T-cell (primary cell): ENCODE data around the gene SFRP4. TPM values are rescaled to one million over a fixed set of nuclear protein-coding genes. Genes with fewer than 3 reads are reported as not detected.
A peak's percentile ranks its signal among the peaks of the same experiment; 100 is the strongest.

ENCODE experiments used
- ATAC-seq, 4 experiments: fragments of 200-7000 bp in 3 of 4; fragments of 150-1000 bp in 1 of 4; cut with Tn5 transposase; replicated peaks in 1 of 4; 1 replicate in 3 of 4; 2 replicates in 1 of 4; pipeline ENCODE4 v1.10.0; 2021; ENCODE audit warnings: moderate library complexity in 3 of 4, mild to moderate bottlenecking in 2 of 4, moderate number of reproducible peaks in 1 of 4
- CTCF ChIA-PET, 2 donors: fragments of 300-600 bp; sonication (Branson Sonifier 250); formaldehyde crosslinking; loops; one replicate each; lab custom pipeline; 2022; ENCODE audit warnings: antibody characterized with exemption in 2 of 2; lab: Charles Lee
- POLR2A ChIA-PET, 2 donors: fragments of 300-600 bp; sonication (Branson Sonifier 250); formaldehyde crosslinking; loops; one replicate each; lab custom pipeline; 2022; ENCODE audit warnings: antibody characterized with exemption in 2 of 2; lab: Charles Lee
- DNase-seq, 35 experiments: peaks; one replicate each; pipeline versions ENCODE4 v3.0.0 to v3.0.0-alpha.2; 2013 to 2023
- H3K27ac ChIP-seq: one replicate; pipeline ENCODE4 v1.5.1; 2013; ENCODE audit warnings: low read length
- H3K27me3 ChIP-seq, 2 experiments: replicated peaks in 1 of 2; 1 replicate in 1 of 2; 2 replicates in 1 of 2; pipeline versions ENCODE4 v1.6.1 to v1.7.0; 2013; ENCODE audit warnings: low read length in 1 of 2, mixed read lengths in 1 of 2; ENCODE audit not compliant: control insufficient read depth in 2 of 2, insufficient read depth in 2 of 2; ENCODE audit errors: extremely low read depth in 1 of 2
- H3K36me3 ChIP-seq, 2 donors: 1 replicate in 1 of 2; 2 replicates in 1 of 2; pipeline versions ENCODE4 v1.6.1 to v1.7.0; 2013; ENCODE audit warnings: low read length in 1 of 2; ENCODE audit not compliant: control insufficient read depth in 2 of 2, insufficient read depth in 1 of 2; ENCODE audit errors: extremely low read depth in 1 of 2
- H3K4me1 ChIP-seq, 2 experiments: 1 replicate in 1 of 2; 2 replicates in 1 of 2; pipeline versions ENCODE4 v1.6.1 to v1.7.0; 2013; ENCODE audit warnings: low read length in 2 of 2, mixed read lengths in 1 of 2; ENCODE audit not compliant: insufficient read depth in 2 of 2, control insufficient read depth in 1 of 2; ENCODE audit errors: extremely low read depth in 1 of 2
- H3K4me3 ChIP-seq, 2 donors: 1 replicate in 1 of 2; 2 replicates in 1 of 2; pipeline versions ENCODE4 v1.5.1 to v1.7.0; 2013; ENCODE audit warnings: mild to moderate bottlenecking in 2 of 2, low read length in 1 of 2, moderate library complexity in 1 of 2; ENCODE audit not compliant: control insufficient read depth in 1 of 2; ENCODE audit errors: extremely low read depth in 1 of 2
- H3K9me3 ChIP-seq: 2 replicates; pipeline ENCODE4 v1.7.0; 2013
- H3K27ac Mint-ChIP-seq, 2 donors: one replicate each; pipeline ENCODE4 v1.8.0; 2020 to 2021; ENCODE audit warnings: mild to moderate bottlenecking in 2 of 2, mixed read lengths in 2 of 2
- H3K27me3 Mint-ChIP-seq, 2 donors: one replicate each; pipeline ENCODE4 v1.8.0; 2021 to 2022; ENCODE audit warnings: mixed read lengths in 2 of 2
- H3K36me3 Mint-ChIP-seq: one replicate; pipeline ENCODE4 v1.8.0; 2021; ENCODE audit warnings: mixed read lengths
- H3K4me1 Mint-ChIP-seq, 3 donors: one replicate each; pipeline ENCODE4 v1.8.0; 2020 to 2022; ENCODE audit warnings: mixed read lengths in 3 of 3, mild to moderate bottlenecking in 1 of 3
- H3K4me3 Mint-ChIP-seq, 3 donors: one replicate each; pipeline ENCODE4 v1.8.0; 2020 to 2022; ENCODE audit warnings: mild to moderate bottlenecking in 3 of 3, mixed read lengths in 3 of 3, moderate library complexity in 3 of 3
- H3K9me3 Mint-ChIP-seq, 3 donors: one replicate each; pipeline ENCODE4 v1.8.0; 2020 to 2022; ENCODE audit warnings: mixed read lengths in 3 of 3
- WGBS: methylation state at CpG from one replicate; pipeline ENCODE4 v1.1.5; 2013; ENCODE audit warnings: missing lambda C conversion rate; ENCODE audit not compliant: insufficient coverage; 5-methylcytosine and 5-hydroxymethylcytosine counted together
- total RNA-seq, 35 experiments: library from RNA in 6 of 35; stranded (reverse) in 6 of 35; fragments of 120-200 nt in 1 of 35; gene quantifications; one replicate each; pipeline versions ENCODE4 v1.2.1 to v1.2.4 and lab custom pipeline; 2013 to 2026

SFRP4 gene
- total RNA-seq, result under 1 TPM in 1 of 5 donors, not detected in 4; 0.16 TPM
- total RNA-seq (2013), result not detected
- 0 to 0.14 (median 0) reads per million in 29 experiments for total RNA-seq (lab: John Stamatoyannopoulos, UW)

DNA sequence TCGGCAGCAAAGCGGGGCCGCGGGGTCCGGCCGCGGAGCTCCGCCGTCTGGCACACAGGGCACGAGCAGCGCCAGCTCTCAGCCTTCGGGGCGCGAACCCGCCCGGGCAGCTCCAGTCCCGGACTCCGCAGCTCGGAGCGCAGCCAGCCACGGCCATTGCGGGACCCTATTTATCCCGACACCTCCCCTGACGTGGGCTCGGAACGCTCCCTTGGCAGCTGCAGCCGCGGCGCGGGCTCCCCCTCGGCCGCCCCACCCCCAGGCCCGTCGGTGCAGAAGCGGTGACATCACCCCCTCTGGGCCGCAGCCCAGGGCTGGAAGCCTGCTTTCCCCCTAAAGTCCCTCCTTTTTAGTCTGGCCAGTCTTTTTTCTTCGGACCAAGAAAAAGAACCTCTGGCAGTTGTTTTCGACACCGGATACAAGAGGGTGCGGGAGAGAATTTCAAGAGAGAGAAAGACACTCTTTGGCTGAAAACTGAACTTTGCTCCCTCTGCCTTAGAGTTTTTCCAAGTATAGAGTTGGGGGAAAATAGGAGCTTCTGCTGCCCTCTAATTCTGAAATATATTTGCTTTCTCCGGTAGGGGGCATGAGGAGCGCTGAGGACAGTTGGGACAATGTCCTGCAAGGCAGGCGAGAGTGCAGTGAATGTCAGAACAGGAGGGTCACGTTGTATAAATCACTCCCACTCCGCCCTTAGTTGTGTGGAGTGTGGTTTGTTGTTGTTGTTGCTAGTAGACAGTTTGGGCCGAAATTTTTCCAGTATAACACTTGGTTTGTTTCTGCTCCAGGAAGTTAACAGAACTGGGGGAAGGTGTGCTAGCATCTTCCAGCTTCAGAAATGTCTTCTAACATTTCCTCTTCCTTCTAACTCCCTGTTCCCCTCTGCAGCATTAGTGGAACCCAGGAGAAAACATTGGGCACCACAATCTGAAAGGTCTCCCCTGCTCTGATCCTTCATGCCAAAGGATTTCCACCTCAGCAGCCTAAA lies at the start of gene SFRP4:
Gene SFRP4, minus strand, starts transcription at position 145 of the 988 bp plus-strand sequence. CDS start 280 bp downstream, outside the sequence.
- no peaks in the 10 kb centered on the region for H3K9me3 Mint-ChIP-seq
- H3K4me1 ChIP-seq, result peaks cover 7 to 20% of the 10 kb centered on the region in 2 experiments
- no peak within 1 kb of the TSS for H3K27ac Mint-ChIP-seq
- CTCF ChIA-PET, result interaction anchor here in 1 of 2 donors (0.6 kb wide), 1 partner anchor 757 kb away, joined by 3 read pairs; no protein-coding TSS in a partner anchor
- no peaks in the 10 kb centered on the region for H3K36me3 Mint-ChIP-seq
- H3K36me3 ChIP-seq, result no peaks in the 10 kb centered on the region
- POLR2A ChIA-PET, result interaction anchor here in 1 of 2 donors (0.6 kb wide), 1 partner anchor 421 kb away, joined by 3 read pairs; no protein-coding TSS in a partner anchor
- H3K9me3 ChIP-seq, result no peaks in the 10 kb centered on the region
- H3K4me3 Mint-ChIP-seq, result peak within 1 kb of the TSS in 1 of 3 donors; percentile 45
- DNase-seq (peak in 1 of 35 experiments; percentile 14), ATAC-seq (no peak)
- peaks cover 0 to 35% of the 10 kb centered on the region in 2 experiments for H3K27me3 ChIP-seq
- WGBS, result 3% methylated on average over 38 of the region's 46 CpGs
- peak within 1 kb of the TSS in 1 of 2 donors; percentile 49 for H3K4me3 ChIP-seq
- peaks cover 43 to 68% of the 10 kb centered on the region in 2 donors for H3K27me3 Mint-ChIP-seq
- H3K27ac ChIP-seq, result no peak within 1 kb of the TSS
- H3K4me1 Mint-ChIP-seq, result peaks cover 20 to 27% (median 20%) of the 10 kb centered on the region in 3 donors

- no peaks in the 10 kb centered on the region for H3K9me3 ChIP-seq
- no peak overlapping the region for H3K27ac ChIP-seq
- no peak overlapping the region for H3K27ac Mint-ChIP-seq
- CTCF ChIA-PET, result no interaction called here
- POLR2A ChIA-PET, result no interaction called here
- no peaks in the 10 kb centered on the region for H3K36me3 Mint-ChIP-seq
- no peaks in the 10 kb centered on the region for H3K36me3 ChIP-seq
- DNase-seq (no peak), ATAC-seq (no peak)
- no peak overlapping the region for H3K4me3 Mint-ChIP-seq
- no CpG with 5 or more reads among the region's 5 CpGs for WGBS
- no peaks in the 10 kb centered on the region for H3K27me3 ChIP-seq
- H3K4me3 ChIP-seq, result no peak overlapping the region
- H3K4me1 ChIP-seq, result no peaks in the 10 kb centered on the region
- H3K4me1 Mint-ChIP-seq, result no peaks in the 10 kb centered on the region
- H3K27me3 Mint-ChIP-seq, result no peaks in the 10 kb centered on the region
- H3K9me3 Mint-ChIP-seq, result no peaks in the 10 kb centered on the region
These were observed 47.6 kb upstream of the SFRP4 start for GRCh38 chr7:37964196-37964595.

DNA sequence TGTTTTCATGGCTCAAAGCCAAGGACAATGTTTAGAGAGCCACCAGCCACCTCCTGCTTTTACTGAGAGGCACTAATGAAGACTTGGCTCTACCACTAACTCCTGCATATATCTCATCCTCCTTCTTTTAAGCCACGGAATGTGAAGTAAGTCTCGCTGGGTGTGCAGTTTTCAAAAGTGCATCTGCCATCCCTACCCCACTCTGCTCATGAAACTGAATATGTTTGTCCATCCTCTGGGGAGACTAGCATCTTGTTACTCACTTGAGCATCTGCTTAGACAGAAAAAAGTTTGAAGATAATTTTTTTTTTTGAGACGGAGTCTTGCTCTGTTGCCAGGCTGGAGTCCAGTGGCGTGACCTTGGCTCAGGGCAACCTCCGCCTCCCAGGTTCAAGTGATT lies 44.6 kb upstream of the SFRP4 start:
- no peak for DNase-seq
- Mint-ChIP-seq H3K4me1 (no peaks in the 10 kb centered on the region), H3K36me3 (no peaks in the 10 kb centered on the region), H3K4me3 (no peak overlapping the region), H3K9me3 (no peaks in the 10 kb centered on the region), H3K27me3 (no peaks in the 10 kb centered on the region), H3K27ac (no peak overlapping the region)
- H3K36me3 ChIP-seq, result no peaks in the 10 kb centered on the region
- H3K9me3 ChIP-seq, result no peaks in the 10 kb centered on the region
- POLR2A ChIA-PET, result no interaction called here
- 85% methylated on average over 3 of the region's 5 CpGs for whole genome bisulfite sequencing
- H3K27me3 ChIP-seq, result peaks cover 0 to 3% of the 10 kb centered on the region in 2 experiments
- ATAC-seq, result no peak
- H3K27ac ChIP-seq, result no peak overlapping the region
- CTCF ChIA-PET, result no interaction called here
- H3K4me3 ChIP-seq, result no peak overlapping the region
- H3K4me1 ChIP-seq, result no peaks in the 10 kb centered on the region

DNA sequence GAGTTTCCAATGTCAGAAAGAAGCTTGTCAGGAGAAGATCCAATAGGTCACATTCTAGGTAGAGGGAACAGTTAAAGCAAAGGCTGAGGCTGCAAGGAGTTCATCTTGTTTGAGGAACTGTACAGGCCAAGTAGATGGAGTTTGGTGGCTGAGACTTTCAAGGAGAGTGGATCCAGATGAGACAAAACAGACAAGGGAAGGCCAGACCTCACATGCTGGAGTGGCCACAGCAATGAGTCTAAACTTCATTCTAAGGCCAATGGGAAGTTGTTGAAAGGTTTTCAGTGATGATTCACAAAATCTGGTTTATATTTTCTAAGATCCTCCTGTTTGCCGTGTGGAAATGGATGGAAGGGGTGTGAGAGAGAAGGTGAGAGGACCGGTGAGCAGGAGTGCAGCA lies 43.9 kb upstream of the SFRP4 start:
- Mint-ChIP-seq H3K27ac (no peak overlapping the region), H3K27me3 (peaks cover 0 to 4% of the 10 kb centered on the region in 2 donors), H3K36me3 (no peaks in the 10 kb centered on the region), H3K4me1 (no peaks in the 10 kb centered on the region), H3K4me3 (no peak overlapping the region), H3K9me3 (no peaks in the 10 kb centered on the region)
- peaks cover 0 to 3% of the 10 kb centered on the region in 2 experiments for H3K27me3 ChIP-seq
- H3K4me3 ChIP-seq, result no peak overlapping the region
- no peaks in the 10 kb centered on the region for H3K4me1 ChIP-seq
- no peak overlapping the region for H3K27ac ChIP-seq
- 90% methylated on average over 2 of the region's 2 CpGs for WGBS
- no peak for DNase-seq
- no peak for ATAC-seq
- no peaks in the 10 kb centered on the region for H3K9me3 ChIP-seq
- ChIA-PET POLR2A (no interaction called here), CTCF (interaction anchor here in 1 of 2 donors (0.9 kb wide), 1 partner anchor 255 kb away, joined by 4 read pairs; no protein-coding TSS in a partner anchor)
- no peaks in the 10 kb centered on the region for H3K36me3 ChIP-seq

DNA sequence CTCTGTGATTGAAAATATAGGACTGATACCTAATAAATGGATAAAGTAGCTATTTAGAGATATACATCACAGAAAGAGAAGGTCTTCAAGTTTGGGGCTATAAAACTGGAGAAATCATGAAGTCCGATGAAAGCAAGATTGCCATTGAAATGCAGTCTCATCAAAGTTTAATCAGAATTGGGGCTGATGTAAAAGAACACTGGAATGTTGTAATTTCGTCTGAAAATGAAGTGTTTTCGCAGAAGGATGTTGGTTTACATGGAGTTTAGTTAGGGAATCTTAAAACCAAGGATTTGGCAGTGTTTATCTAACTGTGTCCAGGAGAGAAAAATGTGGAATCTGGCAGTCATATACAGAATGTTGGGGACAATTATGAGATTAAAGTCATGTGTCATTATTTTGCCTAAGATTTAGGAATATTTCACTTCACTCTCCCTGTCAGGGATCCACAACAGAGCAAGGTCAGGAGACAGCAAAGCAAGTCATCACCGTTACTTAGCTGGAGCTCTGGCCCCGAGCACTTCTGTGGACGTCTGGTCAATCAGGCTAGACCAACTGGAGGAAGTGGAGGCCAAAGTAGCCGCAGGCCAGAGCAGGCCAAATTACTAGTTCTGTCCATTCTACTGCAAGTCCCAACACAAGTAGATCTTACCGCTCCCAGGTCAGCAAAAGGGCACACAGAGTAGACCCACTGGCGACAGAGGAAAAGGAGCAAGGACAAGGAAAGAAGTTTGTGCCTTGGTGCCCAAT lies 40.8 kb upstream of the SFRP4 start:
- POLR2A ChIA-PET, result no interaction called here
- WGBS, result 93% methylated on average over 6 of the region's 9 CpGs

DNA sequence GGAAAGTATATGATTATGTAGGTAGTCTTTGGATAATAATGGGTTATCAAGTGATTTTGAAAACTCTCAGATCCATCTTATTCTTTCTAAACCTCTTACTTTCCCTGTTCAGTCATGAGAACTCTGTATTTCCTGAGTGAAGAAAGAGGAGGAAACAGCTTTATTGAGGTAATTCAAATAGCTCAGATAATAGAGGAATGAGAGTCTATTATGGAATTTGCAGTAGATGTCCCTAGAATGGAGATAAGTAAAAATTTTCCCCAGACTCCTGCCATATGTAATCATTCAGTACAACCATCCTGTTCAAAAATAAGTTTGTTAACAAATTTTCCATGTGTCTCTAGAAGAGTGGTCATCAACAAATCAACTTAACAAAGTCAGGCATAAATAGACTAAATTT lies 40.2 kb upstream of the SFRP4 start:
- DNase-seq, result no peak
- H3K4me3 ChIP-seq, result no peak overlapping the region
- no peaks in the 10 kb centered on the region for H3K36me3 ChIP-seq
- Mint-ChIP-seq H3K27me3 (peaks cover 2 to 4% of the 10 kb centered on the region in 2 donors), H3K27ac (no peak overlapping the region), H3K9me3 (no peaks in the 10 kb centered on the region), H3K4me1 (peaks cover 0 to 4% (median 0%) of the 10 kb centered on the region in 3 donors), H3K4me3 (no peak overlapping the region), H3K36me3 (no peaks in the 10 kb centered on the region)
- no peak for ATAC-seq
- POLR2A ChIA-PET, result no interaction called here
- H3K27me3 ChIP-seq, result peaks cover 0 to 6% of the 10 kb centered on the region in 2 experiments
- H3K4me1 ChIP-seq, result peaks cover 0 to 2% of the 10 kb centered on the region in 2 experiments
- CTCF ChIA-PET, result interaction anchor here in 1 of 2 donors (0.8 kb wide), 1 partner anchor 1531 kb away, joined by 3 read pairs; no protein-coding TSS in a partner anchor
- no peak overlapping the region for H3K27ac ChIP-seq
- H3K9me3 ChIP-seq, result no peaks in the 10 kb centered on the region

More for the DNA sequence above, 40.8 kb upstream of the SFRP4 start:
- CTCF ChIA-PET, result interaction anchor here in 1 of 2 donors (0.8 kb wide), 1 partner anchor 1531 kb away, joined by 3 read pairs; no protein-coding TSS in a partner anchor
- H3K27me3 Mint-ChIP-seq, result peaks cover 2 to 4% of the 10 kb centered on the region in 2 donors
- peaks cover 0 to 3% of the 10 kb centered on the region in 2 experiments for H3K27me3 ChIP-seq
- no peak overlapping the region for H3K27ac Mint-ChIP-seq
- no peak overlapping the region for H3K4me3 ChIP-seq
- H3K4me1 Mint-ChIP-seq, result no peaks in the 10 kb centered on the region
- no peaks in the 10 kb centered on the region for H3K9me3 Mint-ChIP-seq
- H3K27ac ChIP-seq, result no peak overlapping the region
- ATAC-seq (no peak), DNase-seq (no peak)
- no peaks in the 10 kb centered on the region for H3K36me3 ChIP-seq
- H3K9me3 ChIP-seq, result no peaks in the 10 kb centered on the region
- no peak overlapping the region for H3K4me3 Mint-ChIP-seq
- H3K36me3 Mint-ChIP-seq, result no peaks in the 10 kb centered on the region
- H3K4me1 ChIP-seq, result no peaks in the 10 kb centered on the region
